Mesendoderm (in vitro differentiated cells): ENCODE measurements around the gene DZIP1.
"Not testable (repeated sequence)": the region's sequence is repeated elsewhere in the genome, so short reads cannot be mapped to it uniquely, and the experiment has no call there.

Experiments
- DNase-seq: peaks from one replicate; pipeline ENCODE4 v3.0.0; 2013
- H2AK5ac ChIP-seq: 2 replicates; pipeline ENCODE4 v1.6.1; 2013; ENCODE audit warnings: low read length, inconsistent platforms
- H2BK120ac ChIP-seq: 2 replicates; pipeline ENCODE4 v1.6.1; 2013; ENCODE audit warnings: low read depth, mild to moderate bottlenecking, low read length, moderate library complexity, mixed read lengths
- H2BK15ac ChIP-seq: replicated peaks from 2 replicates; pipeline ENCODE4 v1.6.1; 2013; ENCODE audit warnings: low read depth, mild to moderate bottlenecking, moderate library complexity
- H2BK5ac ChIP-seq: 2 replicates; pipeline ENCODE4 v1.6.1; 2013; ENCODE audit warnings: low read length, inconsistent platforms
- H3K18ac ChIP-seq: 2 replicates; pipeline ENCODE4 v1.6.1; 2013; ENCODE audit warnings: mild to moderate bottlenecking, low read length, mixed read lengths
- H3K23ac ChIP-seq: one replicate; pipeline ENCODE4 v1.6.1; 2013; ENCODE audit warnings: low read length
- H3K27ac ChIP-seq: 2 replicates; pipeline ENCODE4 v1.5.1; 2013; ENCODE audit warnings: low read depth, mild to moderate bottlenecking, inconsistent platforms, low read length, moderate library complexity
- H3K27me3 ChIP-seq: 2 replicates; pipeline ENCODE4 v1.6.1; 2013; ENCODE audit warnings: low read length, control low read depth, mild to moderate bottlenecking, inconsistent platforms; ENCODE audit not compliant: insufficient read depth, poor library complexity
- H3K36me3 ChIP-seq: 2 replicates; pipeline ENCODE4 v1.6.1; 2013; ENCODE audit warnings: low read length, inconsistent platforms; ENCODE audit not compliant: control insufficient read depth, insufficient read depth
- H3K4ac ChIP-seq: one replicate; pipeline ENCODE4 v1.6.1; 2013; ENCODE audit warnings: low read depth, mild to moderate bottlenecking, low read length, moderate library complexity
- H3K4me1 ChIP-seq: 2 replicates; pipeline ENCODE4 v1.6.1; 2013; ENCODE audit warnings: low read depth, low read length, inconsistent platforms; ENCODE audit not compliant: control insufficient read depth
- H3K4me2 ChIP-seq: 2 replicates; pipeline ENCODE4 v1.6.1; 2013; ENCODE audit warnings: low read length
- H3K4me3 ChIP-seq: 2 replicates; pipeline ENCODE4 v1.5.1; 2013; ENCODE audit warnings: mild to moderate bottlenecking, low read length
- H3K56ac ChIP-seq: one replicate; pipeline ENCODE4 v1.6.1; 2013; ENCODE audit warnings: low read length
- H3K79me1 ChIP-seq: 2 replicates; pipeline ENCODE4 v1.6.1; 2013; ENCODE audit warnings: low read length, inconsistent platforms
- H3K79me2 ChIP-seq: 2 replicates; pipeline ENCODE4 v1.6.1; 2013; ENCODE audit warnings: mild to moderate bottlenecking, low read length; ENCODE audit not compliant: control insufficient read depth, insufficient read depth
- H3K9ac ChIP-seq: 2 replicates; pipeline ENCODE4 v1.6.1; 2013; ENCODE audit warnings: low read length, inconsistent platforms
- H4K5ac ChIP-seq: one replicate; pipeline ENCODE4 v1.6.1; 2013; ENCODE audit warnings: low read length
- H4K8ac ChIP-seq: one replicate; pipeline ENCODE4 v1.6.1; 2013; ENCODE audit warnings: low read depth, mild to moderate bottlenecking, control low read depth, low read length, moderate library complexity
- WGBS: extraction: QIAGEN DNeasy Blood & Tissue Kit; methylation state at CpG from one replicate; pipeline ENCODE4 v1.1.7; 2013; ENCODE audit warnings: low lambda C conversion rate, missing lambda C conversion rate; ENCODE audit not compliant: insufficient coverage; ENCODE audit errors: extremely low coverage; 5-methylcytosine and 5-hydroxymethylcytosine counted together

Gene DZIP1

DNA sequence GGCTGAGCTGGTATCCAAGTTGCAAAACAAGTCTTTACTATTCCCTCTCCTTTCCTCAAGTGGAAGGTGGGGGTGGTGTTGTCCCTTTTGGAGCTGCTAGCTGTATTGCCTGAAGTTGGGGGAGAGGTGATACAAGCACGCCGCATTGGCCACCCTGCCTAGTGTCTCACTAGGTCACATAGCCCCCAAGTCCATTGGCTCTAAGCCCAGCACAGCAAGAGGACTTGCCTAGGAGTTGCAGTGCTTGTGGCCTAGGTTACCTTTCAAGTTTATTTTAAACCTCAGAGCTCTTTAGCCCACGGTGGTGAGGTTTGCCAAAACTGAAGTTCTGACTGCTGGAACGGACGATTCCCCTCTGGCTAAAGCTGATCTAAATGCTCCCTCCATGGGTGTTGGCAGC, 27.1 kb upstream of the DZIP1 start:
- no peak overlapping the region for H4K8ac ChIP-seq
- H3K4me1 ChIP-seq: no peaks in the 10 kb centered on the region
- H3K27me3 ChIP-seq: no peaks in the 10 kb centered on the region
- H3K23ac ChIP-seq: no peak overlapping the region
- H2BK120ac ChIP-seq: no peak overlapping the region
- H3K56ac ChIP-seq: no peak overlapping the region
- H3K36me3 ChIP-seq: no peaks in the 10 kb centered on the region
- no peak overlapping the region for H3K4me3 ChIP-seq
- no peak overlapping the region for H3K27ac ChIP-seq
- no peak overlapping the region for H3K4me2 ChIP-seq
- H3K79me1 ChIP-seq: no peaks in the 10 kb centered on the region
- H2BK5ac ChIP-seq: no peak overlapping the region
- no peak overlapping the region for H2BK15ac ChIP-seq
- no peak overlapping the region for H3K18ac ChIP-seq
- H2AK5ac ChIP-seq: no peak overlapping the region
- no peak overlapping the region for H3K9ac ChIP-seq
- no peak overlapping the region for H3K4ac ChIP-seq
- WGBS: no CpG with 5 or more reads among the region's 5 CpGs
- no peak for DNase-seq
- H3K79me2 ChIP-seq: no peaks in the 10 kb centered on the region
- no peak overlapping the region for H4K5ac ChIP-seq

DNA sequence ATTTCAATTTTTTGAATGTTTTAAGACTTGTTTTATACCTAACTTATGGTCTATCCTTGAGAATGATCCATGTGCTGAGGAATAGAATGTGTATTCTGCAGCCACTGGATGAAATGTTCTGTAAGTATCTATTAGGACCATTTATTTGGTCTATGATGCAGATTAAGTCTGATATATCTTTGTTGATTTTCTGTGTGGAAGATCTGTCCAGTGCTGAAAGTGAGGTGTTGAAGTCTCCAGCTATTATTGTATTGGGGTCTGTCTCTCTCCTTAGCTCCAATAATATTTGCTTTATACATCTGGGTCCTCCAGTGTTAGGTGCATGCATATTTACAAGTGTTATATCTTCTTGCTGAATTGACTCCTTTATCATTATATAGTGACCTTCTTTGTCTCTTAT, 22.7 kb upstream of the DZIP1 start:
- H4K5ac ChIP-seq, H3K27me3 ChIP-seq, H4K8ac ChIP-seq, H3K18ac ChIP-seq, H3K56ac ChIP-seq, H3K4me2 ChIP-seq, H2BK5ac ChIP-seq, H3K27ac ChIP-seq, H3K36me3 ChIP-seq, H3K23ac ChIP-seq, H3K4me1 ChIP-seq, H3K9ac ChIP-seq, DNase-seq, H2BK15ac ChIP-seq, H2BK120ac ChIP-seq, H3K79me1 ChIP-seq, H2AK5ac ChIP-seq, H3K4me3 ChIP-seq, H3K4ac ChIP-seq, H3K79me2 ChIP-seq: not testable (repeated sequence)

DNA sequence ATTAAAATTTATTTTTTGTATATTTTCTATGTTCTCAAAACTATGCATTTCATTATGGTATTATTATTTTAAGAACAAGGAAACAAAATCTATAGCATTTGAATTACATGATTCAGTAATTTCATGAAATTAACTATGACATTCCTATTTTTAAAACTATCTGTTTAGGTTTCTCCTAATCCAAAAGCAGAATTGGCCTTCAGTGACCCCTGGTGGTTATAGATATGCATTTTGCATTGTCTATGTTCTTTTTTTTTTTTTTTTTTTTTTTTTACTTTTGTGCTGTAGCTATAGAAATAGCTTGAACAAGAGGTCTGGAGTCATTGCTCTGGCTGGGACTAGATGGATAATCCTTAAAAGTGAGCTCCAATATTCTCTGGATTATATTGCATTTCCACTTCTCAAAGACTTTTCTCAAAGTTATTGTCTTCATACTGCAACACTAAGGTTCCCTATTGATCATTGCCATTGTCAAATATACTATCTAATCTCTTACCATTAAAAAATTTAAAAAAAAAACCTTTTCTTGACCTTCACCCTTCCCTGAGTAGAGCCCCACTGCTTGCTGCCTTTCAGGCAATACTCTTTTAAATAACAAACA, 16.6 kb upstream of the DZIP1 start:
- no peak overlapping the region for H2BK120ac ChIP-seq
- H3K79me2 ChIP-seq: no peaks in the 10 kb centered on the region
- no peak overlapping the region for H4K8ac ChIP-seq
- H4K5ac ChIP-seq: no peak overlapping the region
- DNase-seq: peak; percentile 50
- H3K4me2 ChIP-seq: no peak overlapping the region
- no peak overlapping the region for H3K4me3 ChIP-seq
- H3K79me1 ChIP-seq: no peaks in the 10 kb centered on the region
- no peak overlapping the region for H2BK15ac ChIP-seq
- H3K4ac ChIP-seq: no peak overlapping the region
- H2BK5ac ChIP-seq: no peak overlapping the region
- no peaks in the 10 kb centered on the region for H3K27me3 ChIP-seq
- H3K9ac ChIP-seq: no peak overlapping the region
- no peaks in the 10 kb centered on the region for H3K4me1 ChIP-seq
- H2AK5ac ChIP-seq: no peak overlapping the region
- no peak overlapping the region for H3K56ac ChIP-seq
- no peak overlapping the region for H3K23ac ChIP-seq
- H3K18ac ChIP-seq: no peak overlapping the region
- H3K27ac ChIP-seq: no peak overlapping the region
- H3K36me3 ChIP-seq: no peaks in the 10 kb centered on the region

DNA sequence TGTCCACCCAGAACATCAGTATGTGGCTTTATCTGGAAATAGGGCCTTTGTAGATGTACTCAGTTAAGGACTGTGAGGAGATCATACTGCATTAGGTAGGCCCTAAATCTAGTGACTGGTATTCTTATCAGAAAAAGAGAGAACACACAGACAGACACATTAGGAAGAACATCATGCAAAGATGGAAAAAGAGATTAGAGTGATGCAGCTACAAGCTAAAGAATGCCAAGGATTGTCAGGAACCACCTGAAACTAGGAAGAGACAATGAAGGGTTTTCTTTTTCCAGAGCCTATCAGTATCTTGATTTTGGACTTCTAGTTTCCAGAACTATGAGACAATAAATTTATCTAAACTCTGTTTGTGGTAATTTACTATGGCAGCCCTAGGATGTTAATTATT, 15.0 kb upstream of the DZIP1 start:
- H3K4me3 ChIP-seq: no peak overlapping the region
- H3K18ac ChIP-seq: no peak overlapping the region
- H2BK5ac ChIP-seq: no peak overlapping the region
- H3K56ac ChIP-seq: no peak overlapping the region
- H3K9ac ChIP-seq: no peak overlapping the region
- H2BK15ac ChIP-seq: no peak overlapping the region
- H3K23ac ChIP-seq: no peak overlapping the region
- H4K8ac ChIP-seq: no peak overlapping the region
- no peak overlapping the region for H3K4ac ChIP-seq
- no peaks in the 10 kb centered on the region for H3K79me2 ChIP-seq
- no peaks in the 10 kb centered on the region for H3K79me1 ChIP-seq
- no peak for DNase-seq
- no peak overlapping the region for H2AK5ac ChIP-seq
- H3K4me2 ChIP-seq: no peak overlapping the region
- no peaks in the 10 kb centered on the region for H3K36me3 ChIP-seq
- no peaks in the 10 kb centered on the region for H3K4me1 ChIP-seq
- H2BK120ac ChIP-seq: no peak overlapping the region
- H4K5ac ChIP-seq: no peak overlapping the region
- H3K27me3 ChIP-seq: no peaks in the 10 kb centered on the region
- H3K27ac ChIP-seq: no peak overlapping the region

DNA sequence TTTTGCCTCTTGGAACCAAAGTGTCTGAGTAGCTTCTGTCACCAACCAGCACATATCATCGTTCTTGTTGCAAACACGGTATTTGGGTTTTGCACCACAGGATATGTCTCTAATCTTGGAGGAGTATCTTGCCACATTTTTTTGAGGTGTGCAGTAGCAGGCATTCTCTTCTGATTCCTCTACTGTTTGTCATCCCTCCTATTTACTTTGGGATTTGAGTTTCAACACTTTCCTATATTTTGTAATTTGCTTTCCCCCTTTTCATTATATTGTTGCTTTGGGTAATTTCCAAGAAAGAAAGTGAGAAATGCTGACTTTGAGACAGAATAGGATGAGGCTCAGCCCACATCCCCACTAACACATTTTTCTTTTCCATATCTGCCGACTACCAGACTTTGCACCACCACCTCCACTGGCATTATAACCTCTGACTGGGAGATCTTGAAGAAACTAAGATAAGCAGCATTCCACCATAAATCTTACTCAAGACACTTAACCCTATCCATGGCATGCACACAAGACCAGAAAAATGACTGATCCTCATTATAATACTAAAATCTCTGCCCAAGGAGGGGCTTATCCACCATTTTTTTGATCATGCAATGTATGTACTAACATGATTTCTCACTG, 12.0 kb upstream of the DZIP1 start:
- Histone ChIP-seq H3K79me1 (no peaks in the 10 kb centered on the region), H3K36me3 (no peaks in the 10 kb centered on the region), H3K56ac (no peak overlapping the region), H3K4me3 (no peak overlapping the region), H2BK5ac (no peak overlapping the region), H3K79me2 (no peaks in the 10 kb centered on the region), H3K9ac (no peak overlapping the region), H3K4me1 (no peaks in the 10 kb centered on the region), H3K27me3 (no peaks in the 10 kb centered on the region), H4K5ac (no peak overlapping the region), H3K4ac (no peak overlapping the region), H2BK15ac (no peak overlapping the region), H2BK120ac (no peak overlapping the region), H4K8ac (no peak overlapping the region), H3K27ac (no peak overlapping the region), H3K18ac (no peak overlapping the region), H3K23ac (no peak overlapping the region), H3K4me2 (no peak overlapping the region), H2AK5ac (no peak overlapping the region)
- no CpG with 5 or more reads among the region's 3 CpGs for WGBS
- no peak for DNase-seq

DNA sequence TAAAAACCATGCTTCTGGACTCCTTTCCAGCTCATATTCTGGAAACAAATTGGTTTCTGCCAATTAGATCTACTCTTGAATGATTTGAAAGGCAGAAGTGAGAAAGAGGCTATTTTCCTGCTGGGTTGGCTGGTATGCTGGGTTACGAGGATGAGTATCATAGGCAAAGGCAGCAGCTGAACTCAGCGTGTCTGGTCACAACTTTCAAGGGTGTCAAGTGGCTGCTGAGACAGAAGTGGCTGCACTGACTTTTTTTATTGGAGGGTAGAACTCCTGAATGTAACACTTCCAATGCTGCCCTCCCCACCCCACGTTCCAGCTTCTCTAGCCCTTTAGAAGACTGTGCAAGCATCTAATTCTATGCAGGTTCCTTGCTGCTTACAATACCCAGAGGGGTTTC, 8.3 kb upstream of the DZIP1 start:
- Histone ChIP-seq H3K4me1 (no peaks in the 10 kb centered on the region), H3K4me3 (no peak overlapping the region), H3K27ac (no peak overlapping the region), H3K56ac (no peak overlapping the region), H3K9ac (no peak overlapping the region), H3K27me3 (no peaks in the 10 kb centered on the region), H3K36me3 (no peaks in the 10 kb centered on the region), H3K79me1 (no peaks in the 10 kb centered on the region), H3K23ac (no peak overlapping the region), H4K8ac (no peak overlapping the region), H2BK5ac (no peak overlapping the region), H3K4ac (no peak overlapping the region), H4K5ac (no peak overlapping the region), H3K79me2 (no peaks in the 10 kb centered on the region), H3K4me2 (no peak overlapping the region), H3K18ac (no peak overlapping the region), H2BK120ac (no peak overlapping the region), H2BK15ac (no peak overlapping the region), H2AK5ac (no peak overlapping the region)
- peak; percentile 53 for DNase-seq
- WGBS: no CpG with 5 or more reads among the region's 3 CpGs
